ENCODE results near the gene FASTK. TPM values are rescaled to one million over a fixed set of nuclear protein-coding genes. Genes with fewer than 3 reads are reported as not detected.

FASTK gene
- total RNA-seq, 2 donors from 2014 or later, result 64.0 to 71.0 TPM

DNA sequence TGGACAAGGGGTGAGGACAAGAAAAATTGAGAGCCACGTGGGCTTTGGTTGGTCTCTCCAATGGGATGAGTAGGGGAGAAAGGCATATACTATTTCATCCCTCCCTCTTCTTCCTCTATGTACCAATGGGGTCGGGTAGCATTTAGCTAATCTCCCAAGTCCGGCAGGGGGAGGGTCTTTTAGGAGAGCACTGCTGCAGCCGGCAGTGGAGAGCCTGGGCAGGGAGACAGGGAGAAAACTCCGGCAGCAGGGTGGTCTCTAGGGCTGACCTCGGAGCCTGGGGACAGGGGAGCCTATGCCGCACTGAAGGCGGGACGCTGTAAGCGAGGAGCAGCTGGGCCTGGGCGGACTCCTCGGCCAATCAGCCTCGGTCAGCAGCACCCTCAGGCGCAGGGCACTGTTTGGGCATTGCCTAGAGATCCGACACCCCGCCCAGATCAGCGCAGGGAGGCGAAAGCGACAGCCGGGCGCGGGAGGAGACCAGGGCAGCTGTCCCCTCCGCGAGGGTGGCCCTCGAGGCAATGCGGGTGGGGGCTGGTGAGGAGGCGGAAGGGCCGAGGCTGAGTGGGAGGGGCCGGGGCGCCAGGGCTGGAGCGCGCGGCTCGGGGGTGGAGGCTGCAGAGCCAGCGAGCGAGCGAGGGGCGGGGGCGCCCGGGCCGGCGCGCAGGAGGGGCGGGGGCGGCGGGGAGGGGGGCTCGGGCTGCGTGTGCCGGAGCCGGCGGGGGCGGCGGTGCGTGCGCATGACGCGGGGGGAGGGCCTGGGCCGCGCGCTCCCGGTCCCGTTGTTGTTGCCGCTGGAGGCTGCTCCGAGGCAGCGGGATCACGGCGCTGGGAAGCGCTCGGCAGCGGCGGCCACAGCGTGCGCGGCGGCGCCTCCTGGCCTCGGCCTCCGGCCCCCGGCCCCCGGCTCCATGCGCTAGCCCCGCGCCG, 5.3 kb upstream of the FASTK start, which contains the start of gene AGAP3:
Gene AGAP3, plus strand, starts transcription at position 785 of the 930 bp plus-strand sequence. CDS start 267 bp downstream, outside the sequence.
- peaks cover 34% of the 10 kb centered on the region for H3K4me1 Mint-ChIP-seq
- no peaks in the 10 kb centered on the region for H3K9me3 Mint-ChIP-seq
- H3K27me3 Mint-ChIP-seq (ENCODE audit: insufficient read depth), result peaks cover 1% of the 10 kb centered on the region
- Histone ChIP-seq H3K27ac (ENCODE audit: low read depth, low read length) (peak within 1 kb of the TSS; percentile 84), H3K4me1 (ENCODE audit: control insufficient read depth, insufficient read depth, low read length) (peaks cover 19% of the 10 kb centered on the region), H3K9ac (ENCODE audit: extremely low read depth, low read length, poor library complexity, severe bottlenecking) (peak within 1 kb of the TSS; percentile 49), H3K36me3 (ENCODE audit: control insufficient read depth, insufficient read depth, low read length) (peaks cover 4% of the 10 kb centered on the region), H3K27me3 (ENCODE audit: control insufficient read depth, insufficient read depth, low read length, poor library complexity, severe bottlenecking) (peaks cover 6% of the 10 kb centered on the region), H3K4me3 (ENCODE audit: low read length) (peak within 1 kb of the TSS; percentile 91), H3K9me3 (ENCODE audit: control insufficient read depth, low read length) (no peaks in the 10 kb centered on the region)
- peak within 1 kb of the TSS; percentile 90 for H3K27ac Mint-ChIP-seq
- H3K4me3 Mint-ChIP-seq, result peak within 1 kb of the TSS; percentile 78
- 0% methylated on average over 36 to 81 of the region's 84 CpGs for WGBS, 2 experiments (ENCODE audit: insufficient coverage in 1 of 2, insufficient read length in 1 of 2)
- DNase-seq, result peak; percentile 93
- TF ChIP-seq, protein P1, sequence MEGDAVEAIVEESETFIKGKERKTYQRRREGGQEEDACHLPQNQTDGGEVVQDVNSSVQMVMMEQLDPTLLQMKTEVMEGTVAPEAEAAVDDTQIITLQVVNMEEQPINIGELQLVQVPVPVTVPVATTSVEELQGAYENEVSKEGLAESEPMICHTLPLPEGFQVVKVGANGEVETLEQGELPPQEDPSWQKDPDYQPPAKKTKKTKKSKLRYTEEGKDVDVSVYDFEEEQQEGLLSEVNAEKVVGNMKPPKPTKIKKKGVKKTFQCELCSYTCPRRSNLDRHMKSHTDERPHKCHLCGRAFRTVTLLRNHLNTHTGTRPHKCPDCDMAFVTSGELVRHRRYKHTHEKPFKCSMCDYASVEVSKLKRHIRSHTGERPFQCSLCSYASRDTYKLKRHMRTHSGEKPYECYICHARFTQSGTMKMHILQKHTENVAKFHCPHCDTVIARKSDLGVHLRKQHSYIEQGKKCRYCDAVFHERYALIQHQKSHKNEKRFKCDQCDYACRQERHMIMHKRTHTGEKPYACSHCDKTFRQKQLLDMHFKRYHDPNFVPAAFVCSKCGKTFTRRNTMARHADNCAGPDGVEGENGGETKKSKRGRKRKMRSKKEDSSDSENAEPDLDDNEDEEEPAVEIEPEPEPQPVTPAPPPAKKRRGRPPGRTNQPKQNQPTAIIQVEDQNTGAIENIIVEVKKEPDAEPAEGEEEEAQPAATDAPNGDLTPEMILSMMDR (conservative IDR thresholded peaks at IDR 0.05), result peak; percentile 19
- H3K36me3 Mint-ChIP-seq (ENCODE audit: low read depth), result peaks cover 7% of the 10 kb centered on the region

DNA sequence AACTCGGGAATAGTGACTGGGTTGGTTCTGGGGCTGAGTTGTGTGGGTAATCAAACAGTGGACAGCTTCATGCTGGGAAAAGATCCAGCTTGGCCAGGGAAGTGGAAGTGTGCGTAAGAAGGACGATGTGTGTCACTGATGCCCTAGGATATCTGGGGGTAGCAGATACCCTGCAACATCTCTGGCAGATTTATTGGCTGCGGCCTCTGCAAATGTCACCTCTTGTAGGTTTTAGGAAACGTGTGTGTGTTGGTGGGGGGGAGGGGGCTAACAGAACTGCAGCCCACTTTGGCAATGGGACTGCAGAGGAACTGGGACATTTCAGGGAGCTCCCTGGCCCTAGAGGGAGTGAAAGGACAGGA, 4.7 kb upstream of the FASTK start:
- DNase-seq, result no peak
- Mint-ChIP-seq H3K27me3 (ENCODE audit: insufficient read depth) (peaks cover 1% of the 10 kb centered on the region), H3K27ac (peak overlapping the region; percentile 90), H3K36me3 (ENCODE audit: low read depth) (peaks cover 7% of the 10 kb centered on the region), H3K4me3 (peak overlapping the region; percentile 74), H3K9me3 (no peaks in the 10 kb centered on the region), H3K4me1 (peaks cover 34% of the 10 kb centered on the region)
- Histone ChIP-seq H3K9ac (ENCODE audit: extremely low read depth, low read length, poor library complexity, severe bottlenecking) (no peak overlapping the region), H3K4me3 (ENCODE audit: low read length) (peak overlapping the region; percentile 85), H3K9me3 (ENCODE audit: control insufficient read depth, low read length) (no peaks in the 10 kb centered on the region), H3K36me3 (ENCODE audit: control insufficient read depth, insufficient read depth, low read length) (peaks cover 2% of the 10 kb centered on the region), H3K27ac (ENCODE audit: low read depth, low read length) (peak overlapping the region; percentile 84), H3K27me3 (ENCODE audit: control insufficient read depth, insufficient read depth, low read length, poor library complexity, severe bottlenecking) (peaks cover 6% of the 10 kb centered on the region), H3K4me1 (ENCODE audit: control insufficient read depth, insufficient read depth, low read length) (peaks cover 19% of the 10 kb centered on the region)
- WGBS, 2 experiments (ENCODE audit: insufficient coverage in 1 of 2, insufficient read length in 1 of 2), result 48% methylated on average over 5 of the region's 5 CpGs
- TF ChIP-seq, protein P1 (conservative IDR thresholded peaks at IDR 0.05), result no peak

DNA sequence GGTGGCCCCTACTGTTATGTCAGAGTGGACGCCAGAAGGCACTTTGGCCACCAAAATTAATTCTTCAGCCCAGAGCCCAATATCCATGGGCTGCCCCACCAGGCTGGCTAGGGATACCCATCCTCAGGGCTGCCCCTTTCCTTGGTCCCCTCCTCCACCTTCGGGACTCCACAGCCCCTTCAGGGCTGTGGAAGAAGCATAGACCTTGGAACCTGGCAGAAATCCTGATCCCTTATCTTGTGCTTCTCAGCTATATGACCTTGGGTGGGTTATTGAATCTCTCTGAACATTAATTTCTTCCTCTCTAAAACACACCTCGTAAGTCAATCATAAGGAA, 3.2 kb upstream of the FASTK start:
- H3K36me3 Mint-ChIP-seq (ENCODE audit: low read depth), result peaks cover 6% of the 10 kb centered on the region
- Histone ChIP-seq H3K9me3 (ENCODE audit: control insufficient read depth, low read length) (no peaks in the 10 kb centered on the region), H3K4me3 (ENCODE audit: low read length) (peak overlapping the region; percentile 87), H3K27me3 (ENCODE audit: control insufficient read depth, insufficient read depth, low read length, poor library complexity, severe bottlenecking) (peaks cover 6% of the 10 kb centered on the region), H3K36me3 (ENCODE audit: control insufficient read depth, insufficient read depth, low read length) (no peaks in the 10 kb centered on the region), H3K4me1 (ENCODE audit: control insufficient read depth, insufficient read depth, low read length) (peaks cover 20% of the 10 kb centered on the region), H3K27ac (ENCODE audit: low read depth, low read length) (no peak overlapping the region), H3K9ac (ENCODE audit: extremely low read depth, low read length, poor library complexity, severe bottlenecking) (no peak overlapping the region)
- H3K9me3 Mint-ChIP-seq, result no peaks in the 10 kb centered on the region
- WGBS, 2 experiments (ENCODE audit: insufficient coverage in 1 of 2, insufficient read length in 1 of 2), result 0 to 11% methylated on average over 1 to 2 of the region's 3 CpGs
- H3K4me1 Mint-ChIP-seq, result peaks cover 31% of the 10 kb centered on the region
- H3K4me3 Mint-ChIP-seq, result peak overlapping the region; percentile 76
- no peak overlapping the region for H3K27ac Mint-ChIP-seq
- DNase-seq, result no peak
- peaks cover 1% of the 10 kb centered on the region for H3K27me3 Mint-ChIP-seq (ENCODE audit: insufficient read depth)
- TF ChIP-seq, protein P1 (conservative IDR thresholded peaks at IDR 0.05), result no peak
